ENCODE data around the gene FYB1.

The FYB1 gene

GRCh38 chr5:39143151-39143860 is 76.1 kb downstream of the FYB1 start:
- no peak for DNase-seq
- Mint-ChIP-seq H3K4me1 (peaks cover 15% of the 10 kb centered on the region), H3K4me3 (no peak overlapping the region), H3K27me3 (no peaks in the 10 kb centered on the region), H3K9me3 (no peaks in the 10 kb centered on the region), H3K27ac (no peak overlapping the region), H3K36me3 (peaks cover 25% of the 10 kb centered on the region)
- CTCF ChIA-PET: interaction anchor here (0.7 kb wide), 1 partner anchor 62 kb away, joined by 3 read pairs; no protein-coding TSS in a partner anchor

- no peaks in the 10 kb centered on the region for H3K27me3 Mint-ChIP-seq
- H3K27ac Mint-ChIP-seq: no peak overlapping the region
- H3K4me3 Mint-ChIP-seq: no peak overlapping the region
- peaks cover 20% of the 10 kb centered on the region for H3K4me1 Mint-ChIP-seq
- no peak for DNase-seq
- CTCF ChIA-PET: interaction anchor here (1.0 kb wide), 2 partner anchors 76 to 77 kb away, joined by 3 read pairs; no protein-coding TSS in a partner anchor
- H3K9me3 Mint-ChIP-seq: no peaks in the 10 kb centered on the region
- H3K36me3 Mint-ChIP-seq: peaks cover 36% of the 10 kb centered on the region
These were observed 78.7 kb downstream of the FYB1 start for GRCh38 chr5:39140558-39141168.

DNA sequence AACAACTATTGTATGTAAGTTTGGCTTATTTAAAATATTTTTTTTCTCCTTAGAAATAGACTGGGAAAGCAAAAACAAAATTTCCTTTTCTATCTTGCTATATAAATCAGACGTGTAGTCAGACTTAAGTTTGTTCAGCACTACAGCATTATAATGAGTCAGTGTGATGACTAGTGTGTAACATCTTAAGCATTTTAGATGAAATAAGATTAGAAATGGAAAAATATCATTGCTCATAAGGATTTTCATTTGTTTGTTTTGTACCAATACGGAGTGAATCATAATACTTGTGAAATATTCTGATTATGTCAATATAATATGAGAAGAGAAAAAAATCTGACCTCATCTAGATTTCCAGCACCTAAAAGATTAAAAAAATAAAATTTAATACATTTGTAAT is 80.5 kb downstream of the FYB1 start:
- no peak for DNase-seq
- Mint-ChIP-seq H3K27ac (no peak overlapping the region), H3K4me3 (no peak overlapping the region), H3K27me3 (no peaks in the 10 kb centered on the region), H3K4me1 (peaks cover 18% of the 10 kb centered on the region), H3K9me3 (no peaks in the 10 kb centered on the region), H3K36me3 (peaks cover 44% of the 10 kb centered on the region)
- CTCF ChIA-PET: no interaction called here

- H3K36me3 Mint-ChIP-seq: peaks cover 52% of the 10 kb centered on the region
- peak overlapping the region; percentile 65 for H3K27ac Mint-ChIP-seq
These were observed 81.4 kb downstream of the FYB1 start for GRCh38 chr5:39137819-39138451.

DNA sequence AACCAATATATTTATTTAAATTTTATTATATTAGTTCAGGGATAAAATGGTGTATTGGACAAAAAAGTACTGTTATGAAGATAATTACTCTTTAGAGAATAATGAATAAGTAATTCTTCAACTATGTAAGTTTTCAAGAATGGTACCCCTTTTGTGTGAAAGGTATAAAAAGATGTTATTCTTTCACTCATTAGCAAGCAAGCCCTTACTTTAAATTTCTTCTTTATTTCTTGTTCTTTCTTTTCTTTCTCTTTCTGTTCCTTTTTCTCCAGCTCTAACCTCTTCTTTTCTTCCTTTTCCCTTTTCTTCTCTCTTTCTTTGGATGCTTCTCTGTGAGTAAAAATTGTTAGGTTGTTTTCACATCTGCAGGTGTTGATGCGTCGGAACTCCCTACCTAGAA is 82.0 kb downstream of the FYB1 start:
- Mint-ChIP-seq H3K27me3 (no peaks in the 10 kb centered on the region), H3K27ac (no peak overlapping the region), H3K9me3 (no peaks in the 10 kb centered on the region), H3K4me1 (peaks cover 18% of the 10 kb centered on the region), H3K36me3 (peaks cover 56% of the 10 kb centered on the region), H3K4me3 (no peak overlapping the region)
- DNase-seq: no peak
- CTCF ChIA-PET: no interaction called here

More at GRCh38 chr5:39137819-39138451, 81.4 kb downstream of the FYB1 start:
- Mint-ChIP-seq H3K27me3 (no peaks in the 10 kb centered on the region), H3K4me1 (peaks cover 18% of the 10 kb centered on the region), H3K4me3 (no peak overlapping the region), H3K9me3 (no peaks in the 10 kb centered on the region)
- no peak for DNase-seq
- CTCF ChIA-PET: interaction anchor here (0.6 kb wide), 1 partner anchor 50 kb away, joined by 3 read pairs; no protein-coding TSS in a partner anchor

- H3K27ac Mint-ChIP-seq: peak overlapping the region; percentile 16
These were observed 86.6 kb downstream of the FYB1 start for GRCh38 chr5:39132792-39133191.

DNA sequence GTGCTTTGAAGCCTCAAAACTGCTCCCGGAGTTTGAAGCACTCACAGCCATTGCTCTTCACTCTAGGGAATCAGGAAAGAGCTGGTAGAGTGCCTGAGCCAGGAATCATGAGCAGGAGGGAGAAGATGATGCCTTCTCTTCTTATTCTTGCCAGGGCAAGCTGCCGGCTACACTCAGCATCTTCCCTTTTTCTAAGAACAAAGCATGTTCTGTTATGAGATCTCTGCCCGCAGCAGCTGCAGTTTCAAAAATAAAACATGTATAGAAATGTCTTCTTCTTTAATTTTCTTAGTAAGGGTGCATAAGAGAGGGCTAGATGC is 87.3 kb downstream of the FYB1 start:
- Mint-ChIP-seq H3K9me3 (no peaks in the 10 kb centered on the region), H3K4me3 (no peak overlapping the region), H3K36me3 (peaks cover 78% of the 10 kb centered on the region), H3K4me1 (peaks cover 4% of the 10 kb centered on the region), H3K27me3 (no peaks in the 10 kb centered on the region), H3K27ac (no peak overlapping the region)
- CTCF ChIA-PET: no interaction called here
- no peak for DNase-seq

More at GRCh38 chr5:39132792-39133191, 86.6 kb downstream of the FYB1 start:
- Mint-ChIP-seq H3K9me3 (no peaks in the 10 kb centered on the region), H3K36me3 (peaks cover 80% of the 10 kb centered on the region), H3K27me3 (no peaks in the 10 kb centered on the region), H3K4me3 (no peak overlapping the region), H3K4me1 (peaks cover 8% of the 10 kb centered on the region)
- DNase-seq: no peak
- CTCF ChIA-PET: no interaction called here

- Mint-ChIP-seq H3K4me1 (peaks cover 4% of the 10 kb centered on the region), H3K27ac (peak overlapping the region; percentile 43), H3K9me3 (no peaks in the 10 kb centered on the region), H3K27me3 (no peaks in the 10 kb centered on the region), H3K4me3 (no peak overlapping the region), H3K36me3 (peaks cover 73% of the 10 kb centered on the region)
- no peak for DNase-seq
- CTCF ChIA-PET: no interaction called here
These were observed 87.9 kb downstream of the FYB1 start for GRCh38 chr5:39131210-39132127.

GRCh38 chr5:39130716-39131115 is 88.6 kb downstream of the FYB1 start:
- no peak overlapping the region for H3K27ac Mint-ChIP-seq
- H3K4me1 Mint-ChIP-seq: peaks cover 4% of the 10 kb centered on the region
- no peak overlapping the region for H3K4me3 Mint-ChIP-seq
- CTCF ChIA-PET: no interaction called here
- no peaks in the 10 kb centered on the region for H3K27me3 Mint-ChIP-seq
- peaks cover 75% of the 10 kb centered on the region for H3K36me3 Mint-ChIP-seq
- no peaks in the 10 kb centered on the region for H3K9me3 Mint-ChIP-seq
- DNase-seq: no peak

DNA sequence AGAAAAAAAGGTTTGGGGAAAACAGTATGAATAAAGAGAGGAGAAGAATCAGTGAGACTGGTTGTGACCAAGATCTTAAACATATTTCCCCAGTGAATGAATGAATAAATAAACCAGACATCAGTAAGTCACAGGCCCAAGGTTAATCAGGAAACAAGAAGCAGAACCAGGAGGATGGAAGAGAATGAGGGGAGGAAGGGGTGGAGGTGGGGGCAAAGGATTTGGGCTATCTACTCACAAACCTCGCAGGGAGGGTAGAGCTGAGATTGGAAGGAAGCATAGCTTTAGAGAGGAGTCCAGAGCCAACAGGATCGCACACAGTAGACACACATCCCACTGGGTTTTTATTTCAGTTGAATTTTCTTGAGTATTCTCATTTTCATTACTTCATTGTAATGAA is 97.4 kb downstream of the FYB1 start:
- Mint-ChIP-seq H3K27me3 (no peaks in the 10 kb centered on the region), H3K36me3 (peaks cover 51% of the 10 kb centered on the region), H3K4me3 (no peak overlapping the region), H3K4me1 (peaks cover 6% of the 10 kb centered on the region), H3K27ac (no peak overlapping the region), H3K9me3 (no peaks in the 10 kb centered on the region)
- CTCF ChIA-PET: no interaction called here
- DNase-seq: no peak

- H3K27ac Mint-ChIP-seq: no peak overlapping the region
These were observed 98.0 kb downstream of the FYB1 start for GRCh38 chr5:39121315-39121714.

DNA sequence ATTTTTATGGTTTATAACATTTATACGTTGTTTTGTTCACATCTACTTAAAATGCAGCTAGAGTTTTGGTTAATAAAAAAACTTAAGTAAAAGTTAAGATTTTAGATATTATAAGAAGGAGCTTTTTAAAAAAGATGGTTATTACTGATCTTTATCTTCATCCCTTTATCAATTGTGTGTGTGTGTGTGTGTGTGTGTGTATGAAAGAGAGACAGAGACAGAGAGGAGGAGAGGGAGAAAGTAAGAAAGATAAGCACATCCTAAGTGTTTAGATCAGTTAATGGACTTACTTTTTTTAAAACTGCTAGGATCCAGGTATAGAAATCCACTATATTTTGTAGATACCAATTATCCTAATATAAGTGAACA is 99.3 kb downstream of the FYB1 start:
- H3K4me1 Mint-ChIP-seq: peaks cover 8% of the 10 kb centered on the region
- DNase-seq: no peak
- H3K36me3 Mint-ChIP-seq: peaks cover 58% of the 10 kb centered on the region
- CTCF ChIA-PET: interaction anchor here (0.8 to 1.5 kb wide), 5 partner anchors 20 to 256 kb away, joined by 3 read pairs; no protein-coding TSS in a partner anchor
- no peak overlapping the region for H3K27ac Mint-ChIP-seq
- no peak overlapping the region for H3K4me3 Mint-ChIP-seq
- H3K9me3 Mint-ChIP-seq: no peaks in the 10 kb centered on the region
- no peaks in the 10 kb centered on the region for H3K27me3 Mint-ChIP-seq

More at GRCh38 chr5:39121315-39121714, 98.0 kb downstream of the FYB1 start:
- Mint-ChIP-seq H3K36me3 (peaks cover 55% of the 10 kb centered on the region), H3K4me1 (peaks cover 8% of the 10 kb centered on the region), H3K27me3 (no peaks in the 10 kb centered on the region), H3K9me3 (no peaks in the 10 kb centered on the region), H3K4me3 (no peak overlapping the region)
- CTCF ChIA-PET: interaction anchor here (1.2 to 1.5 kb wide), 2 partner anchors 133 to 255 kb away, joined by 3 read pairs; no protein-coding TSS in a partner anchor
- DNase-seq: no peak

GRCh38 chr5:39119404-39120051 is 99.8 kb downstream of the FYB1 start:
- H3K9me3 Mint-ChIP-seq: no peaks in the 10 kb centered on the region
- H3K27ac Mint-ChIP-seq: no peak overlapping the region
- CTCF ChIA-PET: interaction anchor here (1.0 to 1.2 kb wide), 2 partner anchors 19 to 98 kb away, joined by 3 read pairs; no protein-coding TSS in a partner anchor
- H3K36me3 Mint-ChIP-seq: peaks cover 60% of the 10 kb centered on the region
- H3K4me3 Mint-ChIP-seq: no peak overlapping the region
- no peak for DNase-seq
- peaks cover 8% of the 10 kb centered on the region for H3K4me1 Mint-ChIP-seq
- no peaks in the 10 kb centered on the region for H3K27me3 Mint-ChIP-seq
